ENCODE measurements around the gene RUNX2. TPM values are rescaled to one million over a fixed set of nuclear protein-coding genes. Genes with fewer than 3 reads are reported as not detected.

The RUNX2 gene
- total and polyA plus RNA-seq, 8 donors: 0.80 to 18.7 (median 2.7) TPM; not detected in 1

DNA sequence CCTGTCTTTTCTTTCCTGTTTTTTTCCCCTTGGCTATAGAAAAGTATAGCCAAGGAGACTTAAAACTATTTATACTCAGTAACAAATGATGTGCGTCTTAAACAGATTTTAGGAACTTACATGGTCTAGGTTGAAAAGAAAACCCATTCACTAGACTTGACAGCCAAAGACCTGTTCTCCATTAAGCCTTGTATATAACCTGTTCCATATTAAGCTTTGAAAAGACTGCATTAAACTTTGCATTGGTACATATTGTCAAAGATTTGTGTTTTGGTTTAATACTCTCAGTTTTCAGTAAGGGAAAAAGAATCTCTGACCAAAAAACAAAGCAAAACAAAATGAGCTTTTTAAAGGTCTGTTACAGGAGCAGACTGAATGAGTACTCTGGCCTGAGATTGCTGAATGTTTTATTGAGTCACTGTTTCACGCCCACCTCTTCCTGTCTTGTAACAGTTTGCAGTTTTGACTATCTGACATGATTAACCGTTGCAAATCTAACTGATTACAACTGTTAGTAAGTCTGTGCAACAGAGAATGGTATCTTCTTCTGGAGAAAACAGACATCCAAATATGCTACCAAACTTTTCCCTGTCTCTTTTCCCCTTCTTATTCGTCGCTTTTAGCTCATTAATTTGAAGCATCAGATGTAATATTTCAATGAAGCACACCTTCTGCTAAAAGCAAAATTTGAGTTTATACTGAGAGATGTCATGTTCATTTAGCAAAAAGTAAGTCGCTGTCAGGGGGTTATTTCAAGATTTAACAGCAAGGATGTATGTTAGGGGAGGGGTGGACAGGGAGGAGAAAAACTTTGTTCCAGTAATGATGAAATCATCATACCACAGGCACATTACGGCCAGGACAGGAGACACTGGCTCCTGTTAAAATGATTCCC lies 108.7 kb downstream of the RUNX2 start:
- Histone ChIP-seq H3K27ac (peak overlapping the region in 3 of 5 donors; percentile 23 to 61 (median 23)), H3K27me3 (peaks cover 0 to 5% (median 0%) of the 10 kb centered on the region in 3 donors), H3K4me3 (no peak overlapping the region), H3K36me3 (no peaks in the 10 kb centered on the region), H3K4me1 (peaks cover 0 to 59% (median 9%) of the 10 kb centered on the region in 4 donors), H3K9me3 (no peaks in the 10 kb centered on the region)
- DNase-seq: peak in 1 of 2 donors; percentile 32
- TF ChIP-seq POLR2AphosphoS5 (IDR thresholded peaks at IDR 0.05): peak in 1 of 3 donors; percentile 20
- TF ChIP-seq, protein P1, sequence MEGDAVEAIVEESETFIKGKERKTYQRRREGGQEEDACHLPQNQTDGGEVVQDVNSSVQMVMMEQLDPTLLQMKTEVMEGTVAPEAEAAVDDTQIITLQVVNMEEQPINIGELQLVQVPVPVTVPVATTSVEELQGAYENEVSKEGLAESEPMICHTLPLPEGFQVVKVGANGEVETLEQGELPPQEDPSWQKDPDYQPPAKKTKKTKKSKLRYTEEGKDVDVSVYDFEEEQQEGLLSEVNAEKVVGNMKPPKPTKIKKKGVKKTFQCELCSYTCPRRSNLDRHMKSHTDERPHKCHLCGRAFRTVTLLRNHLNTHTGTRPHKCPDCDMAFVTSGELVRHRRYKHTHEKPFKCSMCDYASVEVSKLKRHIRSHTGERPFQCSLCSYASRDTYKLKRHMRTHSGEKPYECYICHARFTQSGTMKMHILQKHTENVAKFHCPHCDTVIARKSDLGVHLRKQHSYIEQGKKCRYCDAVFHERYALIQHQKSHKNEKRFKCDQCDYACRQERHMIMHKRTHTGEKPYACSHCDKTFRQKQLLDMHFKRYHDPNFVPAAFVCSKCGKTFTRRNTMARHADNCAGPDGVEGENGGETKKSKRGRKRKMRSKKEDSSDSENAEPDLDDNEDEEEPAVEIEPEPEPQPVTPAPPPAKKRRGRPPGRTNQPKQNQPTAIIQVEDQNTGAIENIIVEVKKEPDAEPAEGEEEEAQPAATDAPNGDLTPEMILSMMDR (IDR thresholded peaks at IDR 0.05): no peak
- WGBS, 5 donors: 54 to 66% (median 58%) methylated on average over 7 of the region's 7 CpGs
- intact Hi-C loops (cut with DNase I; ENCODE audit: low total_unique reads): no loop called here

DNA sequence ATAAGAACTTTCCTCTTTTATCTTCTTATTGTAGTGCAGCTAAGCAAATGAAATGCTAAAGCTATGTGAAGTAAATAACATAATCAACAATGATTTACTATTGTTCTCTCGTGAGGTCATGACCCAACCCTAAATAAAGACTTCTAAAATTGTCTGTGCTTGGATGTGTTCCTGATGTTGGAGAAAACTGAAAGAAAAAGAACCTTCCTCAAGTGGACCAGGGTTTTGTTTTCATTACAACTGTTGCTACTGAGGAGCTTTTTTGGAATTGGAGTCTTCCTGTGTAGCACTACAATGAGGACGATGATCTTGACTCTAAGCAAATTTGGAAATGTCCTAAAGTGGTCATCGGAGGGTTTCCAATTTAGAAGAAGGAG lies 109.3 kb downstream of the RUNX2 start:
- TF ChIP-seq EP300 (IDR thresholded peaks at IDR 0.05) (no peak), POLR2AphosphoS5 (IDR thresholded peaks at IDR 0.05) (no peak), POLR2A (IDR thresholded peaks at IDR 0.05) (no peak)
- TF ChIP-seq, protein P1 (IDR thresholded peaks at IDR 0.05): no peak
- Histone ChIP-seq H3K9me3 (no peaks in the 10 kb centered on the region), H3K4me1 (peaks cover 0 to 59% (median 9%) of the 10 kb centered on the region in 4 donors), H3K27me3 (peaks cover 0 to 5% (median 0%) of the 10 kb centered on the region in 3 donors), H3K4me3 (no peak overlapping the region), H3K36me3 (no peaks in the 10 kb centered on the region), H3K27ac (peak overlapping the region in 2 of 5 donors; percentile 23 to 61)
- WGBS, 5 donors: 77 to 90% (median 80%) methylated on average over 3 of the region's 3 CpGs
- no peak for DNase-seq
- intact Hi-C loops (cut with DNase I; ENCODE audit: low total_unique reads): no loop called here

DNA sequence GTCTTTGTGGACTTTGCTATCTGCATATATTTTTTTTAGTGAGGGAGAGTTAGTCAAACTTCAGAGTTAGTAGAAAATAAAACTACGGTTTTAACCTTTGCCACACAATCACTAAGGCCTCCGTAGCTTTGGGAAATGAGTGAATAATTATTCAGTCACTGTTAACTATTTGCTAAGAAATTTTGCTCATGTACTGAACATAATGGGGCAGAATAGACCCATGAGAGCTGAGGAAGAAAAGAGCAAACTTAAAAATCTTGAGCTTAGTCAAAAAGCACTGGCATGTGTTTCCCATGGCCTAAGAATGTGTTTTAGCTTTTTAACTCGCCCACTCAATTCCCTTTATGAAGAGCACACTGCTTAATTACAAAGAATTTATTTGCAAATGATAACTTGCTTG lies 110.0 kb downstream of the RUNX2 start:
- intact Hi-C loops (cut with DNase I; ENCODE audit: low total_unique reads): no loop called here
- 73 to 86% (median 74%) methylated on average over 3 of the region's 3 CpGs for WGBS, 5 donors
- no peak overlapping the region for H3K4me3 ChIP-seq
- no peaks in the 10 kb centered on the region for H3K36me3 ChIP-seq
- H3K27ac ChIP-seq: no peak overlapping the region
- DNase-seq: no peak
- peaks cover 0 to 52% (median 8%) of the 10 kb centered on the region in 4 donors for H3K4me1 ChIP-seq
- no peaks in the 10 kb centered on the region for H3K9me3 ChIP-seq
- H3K27me3 ChIP-seq: peaks cover 0 to 5% (median 0%) of the 10 kb centered on the region in 3 donors
- TF ChIP-seq, protein P1 (IDR thresholded peaks at IDR 0.05): no peak
- TF ChIP-seq POLR2AphosphoS5 (IDR thresholded peaks at IDR 0.05) (no peak), EP300 (IDR thresholded peaks at IDR 0.05) (no peak), POLR2A (IDR thresholded peaks at IDR 0.05) (no peak)

DNA sequence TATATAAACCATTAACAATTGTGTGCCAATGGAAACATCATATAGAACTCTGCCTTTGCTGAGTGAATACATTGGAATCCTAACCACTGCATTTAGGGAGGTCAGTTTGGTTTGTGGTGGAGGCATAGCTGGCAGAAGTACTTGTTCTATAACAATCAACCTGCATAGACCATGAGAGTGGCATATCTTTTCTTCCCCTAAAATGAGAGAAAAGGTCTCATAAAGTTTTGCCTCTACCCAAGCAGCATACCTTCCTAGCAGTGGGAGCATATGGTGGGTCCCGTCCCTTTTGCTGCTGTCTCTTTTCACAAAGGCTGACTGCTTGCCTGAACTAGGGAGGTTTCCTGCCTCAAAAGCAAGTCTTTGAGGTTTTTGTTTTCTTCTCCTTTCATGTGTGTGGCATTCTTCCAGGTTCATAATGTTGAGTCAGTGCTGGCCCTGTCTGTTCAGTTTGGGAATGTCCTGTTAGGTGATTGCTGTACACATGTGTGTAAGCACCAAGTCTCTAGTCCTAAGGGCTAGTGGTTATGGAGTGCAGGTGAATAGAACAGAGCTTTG lies 110.8 kb downstream of the RUNX2 start:
- Histone ChIP-seq H3K36me3 (no peaks in the 10 kb centered on the region), H3K27me3 (peaks cover 0 to 5% (median 0%) of the 10 kb centered on the region in 3 donors), H3K9me3 (no peaks in the 10 kb centered on the region), H3K4me3 (no peak overlapping the region), H3K4me1 (peaks cover 0 to 46% (median 3%) of the 10 kb centered on the region in 4 donors), H3K27ac (no peak overlapping the region)
- TF ChIP-seq POLR2AphosphoS5 (IDR thresholded peaks at IDR 0.05) (no peak), EP300 (IDR thresholded peaks at IDR 0.05) (no peak), POLR2A (IDR thresholded peaks at IDR 0.05) (no peak)
- TF ChIP-seq, protein P1 (IDR thresholded peaks at IDR 0.05): no peak
- intact Hi-C loops (cut with DNase I; ENCODE audit: low total_unique reads): no loop called here
- WGBS, 5 donors: 65 to 93% (median 84%) methylated on average over 1 of the region's 1 CpG
- DNase-seq: no peak

Data from stomach (tissue), 9 donors.